ENCODE measurements around the gene PTGER1.
"Not testable (repeated sequence)": the region's sequence is repeated elsewhere in the genome, so short reads cannot be mapped to it uniquely, and the experiment has no call there.

PTGER1 gene

GRCh38 chr19:14473978-14474578 lies 1.1 kb downstream of the PTGER1 start:
- DNase-seq, result no peak

GRCh38 chr19:14473073-14473977 lies 1.8 kb downstream of the PTGER1 start:
- no peak for DNase-seq

GRCh38 chr19:14472202-14472938 lies 2.8 kb downstream of the PTGER1 start:
- peak; percentile 84 to 89 for DNase-seq

GRCh38 chr19:14471436-14472187 lies 3.5 kb downstream of the PTGER1 start:
- no peak for DNase-seq

- no peak for DNase-seq
Observed at GRCh38 chr19:14470031-14470876, 4.9 kb downstream of the PTGER1 start.

- DNase-seq, result no peak
Observed at GRCh38 chr19:14467816-14468215, 7.3 kb downstream of the PTGER1 start.

- no peak for DNase-seq
Observed at GRCh38 chr19:14467391-14467790, 7.8 kb downstream of the PTGER1 start.

- DNase-seq, result no peak
Observed at GRCh38 chr19:14463747-14464146, 11.4 kb downstream of the PTGER1 start.

- not testable (repeated sequence) for DNase-seq
Observed at GRCh38 chr19:14462401-14462800, 12.8 kb downstream of the PTGER1 start.

- no peak for DNase-seq
Observed at GRCh38 chr19:14460935-14461334, 14.2 kb downstream of the PTGER1 start.

- DNase-seq, result no peak
Observed at GRCh38 chr19:14459703-14460102, 15.5 kb downstream of the PTGER1 start.

- DNase-seq, result not testable (repeated sequence)
Observed at GRCh38 chr19:14452303-14452702, 22.9 kb downstream of the PTGER1 start.

- DNase-seq, result no peak
Observed at GRCh38 chr19:14450876-14451275, 24.3 kb downstream of the PTGER1 start.

GRCh38 chr19:14450168-14450874 lies 24.8 kb downstream of the PTGER1 start:
- DNase-seq, result peak; percentile 39 to 46

- no peak for DNase-seq
Observed at GRCh38 chr19:14449321-14449720, 25.8 kb downstream of the PTGER1 start.

GRCh38 chr19:14446336-14447036 lies 28.7 kb downstream of the PTGER1 start:
- DNase-seq, result no peak

- DNase-seq, result no peak
Observed at GRCh38 chr19:14443632-14444216, 31.4 kb downstream of the PTGER1 start.

- no peak for DNase-seq
Observed at GRCh38 chr19:14442891-14443631, 32.1 kb downstream of the PTGER1 start.

All from activated CD4-positive, alpha-beta T cell treated with anti-CD3 and anti-CD28 coated beads, Interleukin-2, amount 50 U/mL, for 4 hours (primary cell).